HG02763 (cell line): ENCODE results near the gene TRMT61A.
"Not testable (repeated sequence)": the region's sequence is repeated elsewhere in the genome, so short reads cannot be mapped to it uniquely, and the experiment has no call there.

ENCODE experiments used
- ATAC-seq: cut with Tn5 transposase; IDR thresholded peaks from one replicate; pipeline ENCODE4 v1.9.1; 2021; ENCODE audit warnings: mild to moderate bottlenecking, moderate library complexity; ENCODE audit not compliant: unreplicated experiment

TRMT61A gene

DNA sequence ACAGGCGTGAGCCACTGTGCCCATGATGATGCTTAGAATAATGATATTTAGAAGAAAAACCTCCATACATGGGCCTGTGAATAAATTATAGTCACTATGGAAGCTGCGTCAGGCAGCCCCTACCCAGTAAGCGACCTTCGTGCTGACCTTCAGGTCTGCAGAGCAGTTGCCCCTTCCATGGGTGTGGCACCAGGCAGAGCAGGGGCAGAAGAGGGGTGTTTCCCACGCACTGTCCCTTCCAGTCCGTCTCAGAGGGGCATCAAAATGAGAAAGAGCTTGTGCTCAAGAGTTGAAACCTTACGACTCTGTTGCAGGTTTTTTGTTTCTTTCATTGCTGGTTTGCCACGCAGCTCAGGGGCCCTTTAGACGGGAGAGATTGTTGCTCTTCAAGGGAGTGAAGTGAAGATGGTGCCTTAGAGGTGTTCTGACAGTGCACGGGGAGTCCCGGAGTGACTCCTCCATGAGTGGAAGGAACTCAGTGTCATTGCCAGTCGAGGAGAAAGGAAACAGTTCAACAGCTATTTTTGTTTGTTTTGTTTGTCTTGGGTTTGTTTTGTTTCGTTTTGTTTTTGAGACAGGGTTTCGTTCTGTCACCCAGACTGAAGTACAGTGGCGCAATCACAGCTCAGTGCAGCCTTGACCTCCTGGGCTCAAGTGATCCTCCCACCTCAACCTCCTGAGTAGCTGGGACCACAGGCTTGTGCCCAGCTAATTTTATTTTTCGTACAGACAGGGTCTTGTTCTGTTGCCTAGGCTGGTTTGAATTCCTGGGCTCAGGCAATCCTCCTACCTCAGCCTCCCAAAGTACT is 20.3 kb upstream of the TRMT61A start:
- ATAC-seq, result no peak

GRCh38 chr14:103509864-103510723 is 18.9 kb upstream of the TRMT61A start:
- ATAC-seq, result no peak

- no peak for ATAC-seq
Observed at GRCh38 chr14:103510724-103511693, 18.0 kb upstream of the TRMT61A start.

- ATAC-seq, result not testable (repeated sequence)
Observed at GRCh38 chr14:103512180-103512579, 16.8 kb upstream of the TRMT61A start.

DNA sequence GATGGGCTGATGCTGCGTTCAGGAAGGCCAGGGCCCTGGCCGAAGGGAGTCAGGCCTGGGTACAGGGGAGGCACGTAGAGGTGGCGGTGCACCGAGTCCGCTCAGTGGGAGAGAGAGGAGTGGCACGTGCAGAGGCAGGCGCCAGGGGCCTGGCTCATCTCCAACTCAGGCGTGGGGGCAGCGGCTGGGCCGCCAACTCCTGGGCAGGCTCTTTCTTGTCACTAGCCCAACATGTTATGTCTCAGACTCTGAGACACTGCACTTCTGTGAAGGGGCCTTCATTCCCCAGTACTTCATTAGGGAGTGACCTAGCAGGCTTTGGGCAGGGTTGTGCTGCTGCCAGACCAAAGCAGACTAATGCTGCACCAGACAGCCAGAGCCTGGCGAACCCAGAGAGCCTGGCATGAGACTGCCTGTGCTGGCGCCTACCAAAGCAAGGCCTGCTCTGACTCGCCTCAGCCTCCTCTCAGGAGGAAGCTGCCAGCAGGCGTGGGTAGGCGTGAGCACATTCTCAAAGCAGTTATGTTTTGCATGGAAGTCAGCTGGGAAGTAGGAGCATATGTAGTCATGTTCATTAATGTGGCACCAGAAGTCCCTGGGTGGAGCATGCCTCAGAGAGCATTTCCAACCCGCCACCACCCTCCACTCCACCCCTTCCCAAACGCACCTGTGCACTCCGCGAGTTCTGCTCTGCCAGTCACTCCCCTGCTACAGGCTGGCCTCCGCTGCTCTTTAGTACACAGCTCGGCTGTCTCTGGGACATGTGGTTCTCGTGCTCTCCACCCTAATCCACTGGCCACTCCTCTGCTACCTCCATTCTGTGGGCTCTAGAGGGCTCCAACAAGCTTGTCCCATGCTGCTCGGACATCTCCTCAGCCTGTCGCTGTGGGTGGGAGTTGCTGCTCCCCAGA is 16.0 kb upstream of the TRMT61A start:
- ATAC-seq, result no peak

DNA sequence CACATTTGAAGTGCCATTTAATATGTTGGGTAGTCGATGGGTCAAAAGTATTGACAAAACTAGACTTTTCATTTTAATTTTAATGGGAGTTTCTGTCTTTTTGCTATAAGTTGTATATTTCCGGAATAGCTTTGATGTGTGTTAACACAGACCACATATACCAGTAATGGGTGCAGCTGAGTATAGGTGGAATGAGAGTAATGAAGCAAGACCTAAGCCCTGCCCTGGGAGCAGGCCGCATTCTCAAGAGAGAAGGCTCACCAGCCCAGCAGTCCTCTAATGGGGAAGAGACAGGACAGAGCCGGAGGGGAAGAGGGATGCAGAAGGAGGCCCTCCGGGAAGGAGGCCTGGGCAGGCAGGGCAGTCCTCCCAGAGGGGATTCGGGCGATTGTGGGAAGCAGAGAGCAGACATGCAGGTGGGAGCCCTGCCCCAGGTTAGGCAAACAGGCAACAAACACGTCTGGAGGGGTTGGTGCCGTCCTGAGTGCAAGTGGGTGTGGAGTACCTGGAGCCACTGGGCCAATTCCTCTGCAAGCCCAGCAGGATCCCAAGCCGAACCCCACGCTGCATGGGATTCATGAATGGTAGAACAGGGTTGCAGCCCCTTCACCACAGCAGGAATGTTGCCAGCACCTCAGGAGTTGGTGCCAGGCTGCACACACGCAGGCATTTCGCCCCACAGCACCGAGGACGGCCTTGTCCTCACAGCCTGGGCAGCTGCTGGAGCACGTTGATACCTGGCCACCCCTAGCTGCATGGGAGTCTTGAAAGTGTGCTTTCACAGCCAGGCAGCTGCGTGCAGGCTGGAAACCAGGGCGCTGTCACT is 14.2 kb upstream of the TRMT61A start:
- ATAC-seq, result no peak

DNA sequence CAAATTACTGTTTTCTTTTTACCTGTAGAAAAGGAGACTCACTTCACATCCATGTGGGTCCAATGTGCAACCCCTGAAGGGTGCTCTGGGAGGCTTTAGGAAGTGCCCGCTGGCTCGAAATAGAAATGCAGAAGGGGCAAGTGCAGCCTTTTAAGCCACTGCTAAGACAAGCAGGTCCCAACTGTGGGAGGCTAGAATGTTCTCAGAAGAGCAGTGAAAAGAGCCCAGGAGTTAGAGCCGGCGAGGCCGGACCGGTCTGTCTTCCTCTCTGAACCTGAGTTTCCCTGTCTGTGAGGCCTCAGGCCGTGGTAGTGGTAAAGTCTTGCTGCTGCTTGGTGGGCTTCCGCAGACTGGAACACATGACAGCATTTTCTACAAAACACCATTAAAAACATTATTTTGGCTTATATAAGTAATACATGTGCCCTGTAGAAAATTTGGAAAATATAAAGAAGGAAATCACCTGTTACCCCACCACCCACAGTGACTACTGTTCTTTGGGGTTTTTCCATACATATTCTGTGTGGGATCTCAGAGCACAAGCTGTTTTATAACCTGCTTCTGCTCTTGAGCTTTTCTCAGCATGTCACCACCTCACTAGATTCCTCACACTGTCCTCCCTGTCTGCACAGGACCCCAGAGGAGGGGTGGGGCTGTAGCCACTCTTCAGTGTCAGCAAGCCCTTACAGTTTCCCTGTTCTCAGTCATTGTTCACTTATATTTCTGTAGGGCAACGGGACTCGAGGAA is 12.4 kb upstream of the TRMT61A start:
- ATAC-seq, result no peak

- no peak for ATAC-seq
Observed at GRCh38 chr14:103517174-103517566, 11.8 kb upstream of the TRMT61A start.

DNA sequence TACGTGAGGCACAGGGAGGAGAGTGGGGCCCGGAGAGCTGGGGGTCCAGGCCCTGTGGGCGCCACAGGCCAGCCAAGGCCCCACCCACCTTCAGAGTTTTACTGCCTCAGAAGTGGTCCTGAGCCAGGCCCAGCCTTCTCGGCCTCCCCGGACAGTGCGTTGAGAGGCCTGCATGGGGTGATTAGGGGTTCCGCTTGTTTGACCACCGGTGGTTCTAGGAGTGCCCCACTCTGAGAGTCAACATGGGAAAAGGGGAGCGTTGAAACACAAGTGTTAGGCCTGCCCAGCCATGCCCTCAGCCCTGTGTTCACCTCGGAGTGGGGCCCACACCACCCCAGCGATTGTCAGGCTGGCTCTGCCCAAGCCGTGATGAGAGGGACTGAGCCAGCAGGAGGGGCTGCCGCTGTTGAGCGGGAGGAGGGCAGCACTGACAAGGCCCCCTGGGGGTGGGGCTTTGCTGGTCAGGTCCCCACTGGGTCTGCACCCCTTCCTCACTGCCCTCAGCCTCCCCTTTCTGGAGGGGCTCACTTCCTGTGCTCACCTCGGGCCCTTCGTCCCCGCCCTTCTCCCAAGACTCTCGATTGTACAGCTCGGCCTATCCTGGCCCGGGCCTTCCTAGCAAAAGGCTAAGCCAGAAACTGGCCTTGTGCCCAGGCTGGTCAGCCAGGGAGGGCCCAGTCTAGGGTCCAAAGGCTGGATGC is 11.1 kb upstream of the TRMT61A start:
- no peak for ATAC-seq

GRCh38 chr14:103518422-103519042 is 10.5 kb upstream of the TRMT61A start:
- ATAC-seq, result no peak

DNA sequence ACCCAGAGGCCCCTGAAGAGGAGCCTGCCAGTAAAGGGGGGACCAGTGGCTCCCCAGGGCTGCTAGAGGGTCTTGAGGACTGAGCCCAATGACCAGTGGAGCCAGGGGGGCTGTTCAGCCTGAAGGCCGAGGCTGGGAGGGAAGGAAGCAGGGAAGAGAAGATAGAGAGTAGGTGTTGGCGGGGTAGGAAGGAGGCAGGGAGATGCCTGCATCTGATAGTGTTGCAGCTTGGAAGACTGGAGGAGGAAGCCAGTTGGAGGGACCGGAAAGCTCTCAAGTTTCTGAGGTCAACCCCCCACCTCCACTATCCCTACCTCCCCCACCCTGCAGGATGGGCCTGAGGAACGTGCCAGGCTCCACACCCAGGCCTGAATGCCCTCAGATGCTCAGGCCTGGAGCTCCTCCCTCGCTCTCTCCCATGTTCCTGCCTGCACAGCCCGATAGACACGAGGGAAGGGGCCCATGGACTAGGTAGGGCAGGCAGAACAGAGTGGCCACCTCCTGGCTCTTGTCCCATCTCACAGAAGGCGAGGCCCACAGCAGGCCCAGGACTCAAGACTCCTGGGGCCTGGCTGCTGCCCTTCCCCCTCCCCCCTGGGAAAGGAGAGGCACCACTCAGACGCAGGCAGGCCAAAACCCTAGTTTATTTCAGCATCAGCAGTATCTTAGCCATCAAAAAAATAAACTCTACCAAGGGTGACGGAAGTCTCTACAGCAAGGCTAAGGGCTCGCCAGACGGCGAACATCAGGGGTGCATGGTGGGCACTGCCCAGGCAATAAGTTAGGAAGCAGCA is 9.8 kb upstream of the TRMT61A start:
- ATAC-seq, result no peak

GRCh38 chr14:103519837-103520212 is 9.2 kb upstream of the TRMT61A start:
- ATAC-seq, result no peak

- ATAC-seq, result no peak
Observed at GRCh38 chr14:103520269-103520656, 8.7 kb upstream of the TRMT61A start.

DNA sequence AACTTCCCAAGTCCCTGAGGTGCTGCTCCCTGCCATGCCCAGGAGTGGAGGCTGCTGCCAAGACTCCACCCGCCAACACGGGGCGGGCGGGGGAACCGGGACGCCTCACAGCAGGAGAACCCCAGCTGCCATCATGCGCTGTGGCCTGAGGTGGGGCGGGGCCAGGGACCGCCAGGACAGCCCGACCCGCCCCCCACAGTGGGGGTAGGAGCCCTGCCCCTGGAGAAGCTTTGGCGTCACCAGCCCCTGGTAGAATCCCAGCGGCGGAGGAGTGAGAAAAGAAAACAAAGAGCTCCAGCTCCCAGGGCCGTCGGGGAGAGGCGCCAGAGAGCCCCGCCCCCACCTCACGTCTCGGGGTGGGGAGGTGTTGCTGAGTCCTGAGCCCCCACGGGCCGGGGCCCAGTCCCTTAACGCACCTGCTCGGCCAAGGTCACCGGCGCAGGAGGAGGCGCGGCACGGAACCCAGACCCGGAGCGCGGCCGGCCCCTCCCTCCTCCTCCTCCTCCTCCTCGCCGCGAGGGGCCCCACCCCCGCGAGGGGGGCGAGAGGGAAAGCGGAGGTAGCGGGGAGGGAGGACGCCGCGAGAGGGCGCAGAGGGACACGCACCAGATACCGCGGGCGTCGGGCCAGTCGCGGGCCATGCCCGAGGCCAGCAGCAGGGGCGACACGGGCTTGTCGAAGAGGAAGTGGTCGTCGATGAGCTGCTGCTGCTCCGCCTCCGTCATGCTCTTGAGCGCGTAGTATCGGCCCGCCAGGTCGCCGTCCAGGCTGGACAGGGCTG is 8.1 kb upstream of the TRMT61A start:
- ATAC-seq, result no peak

GRCh38 chr14:103521438-103521950 is 7.5 kb upstream of the TRMT61A start:
- ATAC-seq, result no peak
